GM19372 (cell line): ENCODE measurements around the gene ARHGEF38.
A peak's percentile ranks its signal among the peaks of the same experiment; 100 is the strongest.
"Not testable (repeated sequence)": the region's sequence is repeated elsewhere in the genome, so short reads cannot be mapped to it uniquely, and the experiment has no call there.

Experiments
- ATAC-seq: cut with Tn5 transposase; IDR thresholded peaks from one replicate; pipeline ENCODE4 v1.9.1; 2021; ENCODE audit warnings: mild to moderate bottlenecking, low read depth, moderate library complexity; ENCODE audit not compliant: unreplicated experiment

The ARHGEF38 gene

DNA sequence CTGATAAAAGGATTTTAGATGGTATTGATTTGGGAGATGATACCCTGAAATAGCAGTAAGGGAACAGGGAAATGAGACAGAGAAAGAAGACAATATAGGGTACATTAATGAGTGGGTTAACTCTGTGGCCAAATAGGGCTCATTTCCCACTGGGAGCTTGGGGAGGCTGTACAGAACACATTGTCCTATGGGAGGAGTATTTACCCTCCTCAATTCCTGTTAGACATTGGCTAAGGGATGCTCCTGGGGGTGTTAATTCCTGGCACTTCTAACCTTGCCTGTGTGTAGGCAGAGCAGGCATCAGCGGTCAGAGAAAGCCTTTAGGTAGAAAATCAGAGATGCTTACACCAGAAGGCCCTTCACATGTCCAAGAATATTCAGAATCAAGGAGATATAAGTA, 49.0 kb downstream of the ARHGEF38 start:
- no peak for ATAC-seq

- no peak for ATAC-seq
Observed at GRCh38 chr4:105603158-105603557, 50.7 kb downstream of the ARHGEF38 start.

DNA sequence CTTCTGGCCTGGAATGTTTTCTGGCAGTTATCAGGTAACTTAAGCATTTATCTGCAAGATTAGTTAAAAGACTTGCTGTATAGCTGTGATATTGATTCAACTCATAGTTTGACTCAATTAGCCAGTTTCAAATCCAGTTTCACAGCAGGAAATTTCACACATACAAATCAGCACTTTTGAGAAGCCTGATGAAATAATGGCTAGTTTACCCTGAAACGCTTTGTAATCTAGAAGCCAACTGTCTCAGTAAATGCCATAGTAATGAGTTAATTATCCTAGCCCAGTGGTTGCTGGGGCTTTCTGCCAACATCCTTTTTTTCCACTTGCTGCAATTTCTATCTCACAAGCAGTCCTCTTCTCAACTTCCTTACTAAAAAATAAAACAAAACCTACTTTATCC, 53.1 kb downstream of the ARHGEF38 start:
- ATAC-seq = no peak

GRCh38 chr4:105607876-105608275, 55.5 kb downstream of the ARHGEF38 start:
- ATAC-seq = no peak

GRCh38 chr4:105609819-105610218, 57.4 kb downstream of the ARHGEF38 start:
- not testable (repeated sequence) for ATAC-seq

DNA sequence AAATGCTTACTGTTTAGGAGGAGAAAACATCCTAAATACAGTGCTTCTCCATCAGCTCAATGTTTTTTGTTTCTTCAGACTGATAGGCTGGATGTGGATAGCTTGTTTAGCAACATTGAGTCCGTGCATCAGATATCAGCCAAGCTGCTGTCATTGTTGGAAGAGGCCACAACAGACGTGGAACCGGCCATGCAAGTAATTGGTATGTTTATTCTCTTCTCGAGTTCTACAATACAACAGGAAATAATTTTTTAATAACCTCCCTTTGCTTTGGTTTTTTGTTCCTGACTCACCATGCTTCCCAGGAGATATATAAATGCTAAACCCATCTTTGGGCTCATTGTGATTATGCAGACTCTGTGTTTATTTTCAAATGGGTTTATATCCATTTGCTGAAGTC, 60.9 kb downstream of the ARHGEF38 start:
- ATAC-seq = no peak

DNA sequence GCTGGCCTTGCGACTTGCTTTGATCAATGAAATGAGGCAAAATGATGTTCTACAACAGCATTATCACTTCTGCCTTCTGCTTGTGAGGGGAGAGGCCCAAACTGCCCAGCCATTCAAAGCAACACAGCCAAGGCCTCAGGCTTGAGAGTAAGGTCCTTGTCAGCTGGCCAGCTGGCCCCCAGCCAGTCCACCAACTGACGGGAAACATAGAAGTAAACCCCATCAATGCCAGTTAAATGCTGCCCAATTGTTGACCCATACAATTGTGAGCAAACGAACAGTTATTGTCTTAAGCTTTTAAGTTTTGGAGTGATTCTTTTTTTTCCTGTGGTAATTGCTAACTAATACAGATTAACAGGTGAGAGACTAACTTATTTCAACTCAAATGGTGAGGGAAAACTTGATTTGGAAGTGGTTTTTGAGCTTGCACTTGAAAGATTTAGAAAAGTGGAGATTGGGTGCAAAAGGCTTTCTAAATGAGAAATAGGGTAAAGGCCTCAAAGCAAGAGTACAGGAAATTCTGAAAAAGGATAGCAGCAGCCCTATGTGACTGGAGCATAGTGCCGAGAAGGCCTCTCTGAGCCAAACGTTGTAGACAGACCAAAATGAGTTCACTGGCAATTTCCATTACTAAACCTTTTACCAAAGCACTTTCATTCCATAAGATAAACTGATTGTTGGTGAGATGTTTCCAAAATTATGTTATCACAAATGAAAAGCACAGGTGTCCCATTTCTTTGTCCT, 66.9 kb downstream of the ARHGEF38 start:
- ATAC-seq = no peak

- ATAC-seq = no peak
Observed at GRCh38 chr4:105620640-105621323, 68.4 kb downstream of the ARHGEF38 start.

DNA sequence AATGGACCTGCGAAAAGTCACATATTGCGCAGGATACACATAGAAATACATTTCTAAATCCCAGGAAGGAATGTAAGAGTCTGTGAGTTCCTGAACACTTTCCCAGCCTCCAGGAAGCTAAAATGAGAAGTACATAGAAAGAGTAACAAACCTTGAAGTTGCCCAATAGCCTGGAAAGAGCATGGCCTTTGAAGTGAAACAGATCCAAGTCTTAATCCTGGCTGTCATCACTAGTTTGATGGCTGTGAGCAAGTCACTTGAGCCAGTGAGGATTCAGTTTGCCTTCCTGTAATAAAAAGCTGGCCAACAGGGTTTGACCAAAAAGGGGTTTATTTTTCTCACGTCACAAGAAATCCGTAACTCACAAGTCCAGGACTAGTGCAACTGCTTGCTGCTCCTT, 69.8 kb downstream of the ARHGEF38 start:
- no peak for ATAC-seq

- no peak for ATAC-seq
Observed at GRCh38 chr4:105623099-105623498, 70.7 kb downstream of the ARHGEF38 start.

DNA sequence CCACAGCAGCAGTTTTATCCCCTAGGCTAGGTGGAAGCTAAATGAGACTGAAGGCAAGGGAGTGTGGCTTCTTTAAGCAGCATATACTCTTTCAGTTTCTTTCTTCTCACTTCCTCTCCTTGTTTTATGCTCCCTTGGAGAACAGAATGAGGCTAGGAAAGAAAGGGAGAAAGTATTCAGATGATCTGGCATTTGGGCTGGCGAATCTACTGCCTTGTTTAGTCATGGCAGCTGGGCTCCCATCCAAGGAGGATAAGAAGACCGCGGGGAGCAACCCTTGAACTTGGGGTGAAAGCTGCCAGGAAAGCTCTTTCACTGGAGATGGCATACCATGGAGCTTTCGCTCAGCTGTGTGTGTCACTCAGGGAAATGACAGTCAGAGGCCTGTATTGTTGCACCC, 72.1 kb downstream of the ARHGEF38 start:
- ATAC-seq = peak; percentile 44

DNA sequence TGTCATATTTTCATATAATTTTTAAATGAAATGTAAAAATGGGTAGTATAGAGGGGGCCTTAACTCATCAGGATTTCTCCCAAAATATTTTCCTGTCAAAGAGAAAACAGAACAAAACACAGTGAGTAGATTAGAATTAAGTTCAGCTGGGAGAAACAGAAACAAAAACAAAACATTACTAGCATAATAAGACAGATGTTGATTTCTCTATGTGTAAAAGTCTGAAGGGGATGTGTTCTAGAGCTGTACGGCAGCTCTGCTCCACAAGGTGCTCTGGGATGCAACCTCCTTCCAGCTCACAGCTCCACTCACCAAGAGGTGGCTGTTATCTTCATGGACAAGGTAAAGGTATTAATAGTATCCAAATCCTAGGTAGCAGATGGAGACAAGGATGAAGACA, 72.8 kb downstream of the ARHGEF38 start:
- no peak for ATAC-seq

DNA sequence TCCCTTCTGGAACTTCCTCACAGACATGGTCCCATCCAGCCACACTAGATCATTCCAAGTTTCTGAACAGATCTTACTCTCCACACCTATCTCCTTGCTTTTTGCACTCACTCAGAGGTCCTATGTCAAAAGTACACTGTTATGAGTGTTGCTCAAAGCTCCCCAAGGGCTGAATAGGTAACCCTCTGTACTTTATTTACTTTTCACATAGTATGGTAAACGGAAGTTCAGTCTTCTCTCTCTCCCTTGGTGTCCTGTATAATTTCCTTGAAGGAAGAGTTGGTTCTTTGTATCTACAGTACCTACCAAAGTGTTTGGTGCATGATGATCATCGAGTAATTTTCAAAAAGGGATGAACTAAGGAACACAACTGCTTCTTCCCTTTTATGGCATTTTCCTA, 74.4 kb downstream of the ARHGEF38 start:
- no peak for ATAC-seq

- ATAC-seq = no peak
Observed at GRCh38 chr4:105627620-105628019, 75.2 kb downstream of the ARHGEF38 start.

GRCh38 chr4:105630670-105631655, 78.5 kb downstream of the ARHGEF38 start:
- ATAC-seq = no peak

DNA sequence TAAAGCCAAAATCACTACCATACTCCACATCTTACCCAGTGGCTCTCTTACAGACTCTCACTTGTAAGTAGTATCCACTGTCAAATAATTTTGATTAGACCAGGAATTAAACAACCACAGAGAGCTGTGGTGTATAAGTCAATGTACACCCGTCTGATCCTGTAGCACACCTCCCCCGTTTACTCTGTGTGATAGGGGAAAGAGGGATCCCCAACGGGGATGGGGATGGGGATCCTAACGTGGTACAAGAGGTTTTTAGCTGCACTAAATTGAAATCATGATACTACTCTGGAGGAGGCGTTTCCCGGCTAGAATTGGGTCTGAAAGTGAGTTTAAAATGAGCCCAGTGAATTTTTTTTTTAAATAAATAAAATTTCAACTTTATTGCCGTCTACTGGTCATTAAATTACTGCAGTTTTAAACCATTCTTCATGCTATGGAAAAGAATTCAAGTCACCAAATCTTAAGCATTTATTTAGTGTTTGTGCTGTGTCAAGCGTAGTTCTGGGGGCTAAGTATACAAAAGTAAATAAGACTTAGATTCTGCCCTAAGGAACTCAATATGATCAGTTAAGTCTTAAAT, 79.5 kb downstream of the ARHGEF38 start:
- no peak for ATAC-seq

DNA sequence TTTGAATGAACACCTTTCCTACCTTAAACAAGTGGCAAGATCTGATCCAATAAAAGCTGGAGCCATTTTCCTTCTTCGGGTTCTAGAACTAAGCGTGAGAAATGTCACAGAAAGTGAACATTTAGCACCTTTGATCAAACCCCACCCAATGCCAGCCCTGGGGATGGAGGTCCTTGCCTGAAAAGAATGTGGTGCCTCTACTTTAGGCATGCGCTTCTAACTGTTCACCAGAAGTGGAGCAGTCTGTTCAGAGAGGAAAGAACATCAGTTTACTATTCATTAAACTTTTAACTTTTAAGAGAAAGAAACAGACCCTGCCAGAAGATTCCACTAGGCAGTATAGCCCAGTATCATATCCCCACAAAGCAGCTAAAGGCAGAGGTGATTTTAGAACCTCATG, 80.2 kb downstream of the ARHGEF38 start:
- ATAC-seq = no peak

GRCh38 chr4:105633241-105633640, 80.8 kb downstream of the ARHGEF38 start:
- no peak for ATAC-seq

DNA sequence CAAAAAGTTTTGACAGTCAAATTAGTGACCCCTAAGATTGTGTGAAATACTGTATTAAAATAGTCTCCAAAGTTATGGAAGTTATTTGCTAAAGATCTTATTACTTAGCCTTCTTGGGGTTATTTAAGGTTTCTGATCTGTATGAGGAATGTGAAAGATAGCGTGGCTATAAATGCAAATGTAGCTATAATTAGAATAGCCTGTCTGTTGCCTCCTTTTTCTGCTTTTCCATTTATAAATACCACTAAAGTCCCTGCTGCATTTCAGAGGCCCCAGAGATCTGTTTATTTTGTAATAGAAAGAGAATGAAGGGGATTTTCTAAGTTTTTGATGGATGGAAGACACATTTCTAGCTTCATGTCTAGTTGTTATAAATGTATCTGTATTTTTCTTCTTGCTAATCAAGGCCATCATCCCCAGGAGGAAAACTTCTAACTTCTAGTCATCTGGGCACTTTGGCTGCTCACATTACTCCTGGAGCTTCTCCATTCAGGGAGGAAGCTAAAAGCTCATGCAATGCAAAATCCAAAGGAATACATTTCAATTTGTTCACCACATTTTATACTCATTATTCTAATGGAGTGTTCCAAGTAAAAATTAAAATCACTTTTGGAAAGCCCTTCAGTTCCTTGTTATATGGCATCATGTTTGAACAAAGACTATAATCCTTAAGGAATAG, 82.1 kb downstream of the ARHGEF38 start:
- no peak for ATAC-seq
